GM21515 (cell line): ENCODE data around the gene RPTOR.
"Not testable (repeated sequence)": the region's sequence is repeated elsewhere in the genome, so short reads cannot be mapped to it uniquely, and the experiment has no call there.

Source experiments
- ATAC-seq: cut with Tn5 transposase; IDR thresholded peaks from one replicate; pipeline ENCODE4 v1.9.1; 2021; ENCODE audit not compliant: unreplicated experiment

Gene RPTOR

DNA sequence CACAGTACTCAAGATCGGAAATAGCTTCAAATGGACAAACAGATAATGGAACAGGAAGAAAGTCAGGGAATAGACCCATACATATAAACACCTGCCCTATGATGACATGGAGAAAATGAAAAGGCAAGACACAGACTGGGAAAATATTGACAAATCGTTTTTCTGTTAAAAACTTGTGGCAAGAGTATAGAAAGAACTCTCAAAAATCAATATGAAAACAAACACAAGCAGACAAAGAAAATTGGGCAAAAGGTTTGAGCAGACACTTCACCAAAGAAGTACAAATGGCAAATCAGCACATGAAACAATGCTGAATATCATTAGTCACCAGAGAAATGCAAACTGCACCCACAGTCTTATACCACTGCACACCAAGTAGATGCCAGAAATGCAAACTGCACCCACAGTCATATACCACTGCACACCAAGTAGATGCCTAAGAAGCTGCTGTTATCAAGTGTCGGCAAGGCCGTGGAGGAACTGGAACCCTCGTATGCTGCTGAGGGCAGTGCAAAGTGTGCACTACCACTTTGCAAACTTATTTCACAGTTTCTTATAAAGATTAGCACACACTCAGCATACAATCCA, 323.5 kb downstream of the RPTOR start:
- no peak for ATAC-seq

- no peak for ATAC-seq
Measured at GRCh38 chr17:80869481-80870145, 325.0 kb downstream of the RPTOR start.

GRCh38 chr17:80870401-80870800, 325.8 kb downstream of the RPTOR start:
- ATAC-seq = no peak

GRCh38 chr17:80871341-80871740, 326.7 kb downstream of the RPTOR start:
- ATAC-seq = no peak

- ATAC-seq = no peak
Measured at GRCh38 chr17:80872001-80872500, 327.4 kb downstream of the RPTOR start.

DNA sequence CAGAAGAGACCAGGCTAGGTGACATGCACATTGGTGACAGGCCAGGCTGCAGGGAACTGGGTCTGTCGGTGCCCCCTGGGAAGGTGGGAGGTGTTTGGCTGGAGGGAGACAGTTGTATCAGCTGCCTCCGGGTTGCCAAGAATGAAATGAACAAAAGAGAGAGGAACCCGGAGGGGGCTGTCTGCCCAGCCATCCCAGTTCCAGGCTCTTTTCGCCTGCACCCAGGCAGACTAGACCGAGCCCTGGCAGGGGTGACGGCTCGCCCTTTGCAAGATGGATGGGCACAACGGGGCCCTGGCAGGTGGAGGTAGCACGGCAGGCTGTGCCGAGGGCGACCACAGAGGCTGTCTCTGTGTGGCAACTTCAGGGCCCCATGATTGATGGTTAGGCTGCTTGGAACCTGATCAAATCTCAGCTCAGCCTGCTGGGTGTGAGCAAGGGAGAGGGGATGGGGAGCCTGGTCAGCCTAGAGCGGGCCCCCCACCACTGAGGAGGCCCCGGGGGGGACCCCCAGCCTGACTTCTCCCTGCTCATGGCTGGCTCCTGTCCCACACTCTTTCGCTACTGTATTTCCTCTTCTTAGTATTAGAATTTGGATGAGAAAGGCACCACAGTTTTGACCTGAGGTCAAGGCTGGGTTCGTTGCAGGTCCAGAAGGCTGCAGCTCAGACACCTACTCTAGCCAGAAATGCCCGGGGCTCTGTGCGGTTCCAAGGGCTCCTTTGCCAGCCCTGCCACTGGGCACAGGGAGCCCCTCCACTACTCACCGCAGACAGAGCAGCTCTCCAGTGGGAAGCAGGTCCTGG, 328.1 kb downstream of the RPTOR start:
- no peak for ATAC-seq

DNA sequence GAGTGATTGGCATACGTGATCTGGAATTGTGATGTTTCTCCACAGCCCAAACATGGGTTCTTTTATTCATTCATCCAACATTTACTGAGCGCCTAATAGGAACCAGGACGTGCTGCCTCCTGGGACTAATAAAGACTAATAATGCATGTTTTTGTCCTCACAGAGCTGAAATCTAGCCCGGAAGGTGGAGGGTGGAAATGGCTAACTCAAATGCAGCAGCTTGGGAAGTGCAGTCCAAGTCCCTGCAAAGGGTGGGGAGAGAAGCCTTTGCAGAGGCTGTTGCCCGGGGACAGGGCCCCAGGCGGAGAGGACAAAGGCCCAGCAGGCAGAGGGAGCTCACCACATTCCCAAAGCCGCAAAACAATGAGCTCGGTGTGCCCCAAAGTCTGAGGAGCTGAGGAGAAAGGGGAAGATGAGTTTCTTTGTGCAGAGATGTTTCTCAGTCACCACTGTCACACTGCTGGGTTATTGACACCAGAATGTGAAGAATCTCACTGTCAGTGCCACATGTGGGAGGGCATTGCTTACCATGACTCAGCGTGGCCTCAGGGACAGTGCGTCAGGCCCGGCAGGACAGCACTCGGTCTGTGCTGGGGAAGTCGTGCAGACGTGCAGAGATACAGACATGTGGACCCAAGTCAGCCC, 328.8 kb downstream of the RPTOR start:
- ATAC-seq = no peak

DNA sequence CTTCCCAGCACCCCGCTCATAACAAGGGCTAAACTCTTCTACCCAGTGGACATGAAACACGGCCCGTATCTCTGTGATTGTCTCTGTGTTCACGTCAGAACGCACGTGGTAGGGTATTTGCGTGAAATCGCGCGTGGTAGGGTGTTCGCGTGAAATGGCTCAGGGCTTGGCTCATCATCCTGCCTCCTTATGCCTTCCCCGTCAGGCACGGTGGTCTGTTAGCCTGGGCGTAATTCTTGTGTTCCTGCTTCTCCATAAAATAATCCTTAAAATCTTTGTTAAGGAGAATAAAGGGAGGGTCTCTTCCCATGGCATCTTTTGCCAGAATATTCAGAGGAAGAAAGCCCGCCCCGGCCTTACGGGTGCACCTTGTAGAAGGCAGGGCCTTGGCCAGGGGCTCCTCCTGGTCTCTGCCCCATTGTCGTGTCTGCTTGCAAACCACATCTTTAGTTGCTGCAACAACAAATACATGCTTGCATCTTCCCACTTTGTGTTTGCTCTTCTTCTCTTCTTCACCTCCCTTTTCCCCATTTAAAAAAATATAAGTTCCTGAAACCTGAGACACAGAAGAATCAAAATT, 330.3 kb downstream of the RPTOR start:
- ATAC-seq = no peak

- not testable (repeated sequence) for ATAC-seq
Measured at GRCh38 chr17:80875480-80875995, 330.9 kb downstream of the RPTOR start.

DNA sequence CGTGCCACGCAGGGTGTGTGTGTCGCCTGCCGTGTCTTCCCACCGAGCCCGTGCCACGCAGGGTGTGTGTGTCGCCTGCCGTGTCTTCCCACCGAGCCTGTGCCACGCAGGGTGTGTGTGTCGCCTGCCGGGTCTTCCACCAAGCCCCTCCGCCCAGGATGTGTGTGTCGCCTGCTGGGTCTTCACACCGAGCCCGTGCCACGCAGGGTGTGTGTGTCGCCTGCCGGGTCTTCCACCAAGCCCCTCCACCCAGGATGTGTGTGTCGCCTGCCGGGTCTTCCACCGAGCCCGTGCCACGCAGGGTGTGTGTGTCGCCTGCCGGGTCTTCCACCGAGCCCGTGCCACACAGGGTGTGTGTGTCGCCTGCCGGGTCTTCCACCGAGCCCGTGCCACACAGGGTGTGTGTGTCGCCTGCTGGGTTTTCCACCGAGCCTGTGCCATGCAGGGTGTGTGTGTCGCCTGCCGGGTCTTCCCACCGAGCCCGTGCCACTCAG, 331.9 kb downstream of the RPTOR start:
- ATAC-seq = not testable (repeated sequence)

- peak; percentile 72 for ATAC-seq
Measured at GRCh38 chr17:80876950-80877728, 332.5 kb downstream of the RPTOR start.

DNA sequence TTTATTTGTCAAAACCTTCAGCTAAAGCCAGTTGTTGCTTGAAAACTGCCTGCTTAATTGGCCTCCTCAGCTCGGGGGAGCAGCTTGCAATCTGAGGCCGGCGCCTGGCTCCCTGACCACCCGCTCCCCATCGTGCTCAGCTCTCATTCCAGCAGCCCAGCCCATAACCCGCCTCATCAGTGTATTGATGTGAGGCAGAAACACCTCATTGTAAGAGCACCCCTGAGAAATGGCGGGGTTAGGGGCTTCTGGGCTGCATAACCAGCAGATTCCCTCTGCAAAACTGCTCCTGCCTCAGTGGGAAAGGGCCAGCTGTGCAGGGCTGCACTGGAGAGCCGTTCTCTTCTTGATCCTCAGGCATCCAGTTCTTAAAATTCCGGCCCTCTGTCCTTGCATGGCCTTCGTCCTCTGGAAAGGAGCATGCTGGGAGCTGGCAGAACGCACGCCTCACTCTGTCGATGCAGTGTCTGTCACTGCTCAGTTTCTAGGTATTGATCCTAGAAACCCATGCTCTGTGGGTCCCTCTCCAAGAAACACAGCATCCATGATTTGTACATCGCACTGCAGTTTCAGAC, 333.2 kb downstream of the RPTOR start:
- ATAC-seq = no peak

GRCh38 chr17:80878876-80879722, 334.5 kb downstream of the RPTOR start:
- ATAC-seq = no peak

GRCh38 chr17:80879723-80880647, 335.3 kb downstream of the RPTOR start:
- ATAC-seq = no peak

GRCh38 chr17:80880648-80880985, 336.0 kb downstream of the RPTOR start:
- no peak for ATAC-seq

DNA sequence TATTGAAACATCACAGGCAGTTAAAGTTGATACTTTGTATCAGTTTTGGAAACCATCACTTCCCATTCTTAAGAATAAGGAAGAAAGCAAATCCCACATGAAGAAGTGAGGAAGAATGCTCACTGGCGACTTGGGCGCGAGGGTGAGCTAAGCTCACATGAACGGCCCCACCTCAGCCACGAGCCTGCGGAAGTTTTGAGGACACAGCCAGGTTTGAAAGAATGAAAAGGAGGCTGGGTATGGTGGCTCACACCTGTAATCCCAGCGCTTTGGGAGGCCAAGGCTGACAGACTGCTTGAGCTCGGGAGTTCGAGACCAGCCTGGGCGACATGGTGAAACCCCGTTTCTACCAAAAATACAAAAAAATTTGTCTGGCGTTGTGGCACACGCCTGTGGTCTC, 336.7 kb downstream of the RPTOR start:
- ATAC-seq = no peak

- ATAC-seq = no peak
Measured at GRCh38 chr17:80882323-80882722, 337.7 kb downstream of the RPTOR start.
